RWPE2 (cell line): ENCODE results near the gene GPC5.

Experiments
- ATAC-seq: fragments of 200-7000 bp; cut with Tn5 transposase; 3 replicates; pipeline ENCODE4 v1.9.1; 2021; ENCODE audit warnings: low read depth
- DNase-seq: peaks from one replicate; pipeline ENCODE4 v3.0.0-alpha.2; 2020; ENCODE audit warnings: low spot score
- H3K27ac ChIP-seq: fragments of 450-650 bp; 2 replicates; pipeline ENCODE4 v1.5.1; 2017; ENCODE audit warnings: mild to moderate bottlenecking; ENCODE audit not compliant: poor library complexity, severe bottlenecking
- H3K27me3 ChIP-seq: fragments of 250-450 bp; sonication (Bioruptor Pico); 2 replicates; pipeline ENCODE4 v1.5.1; 2021; ENCODE audit warnings: mild to moderate bottlenecking, moderate library complexity; ENCODE audit not compliant: insufficient read depth, poor library complexity, severe bottlenecking
- H3K36me3 ChIP-seq: fragments of 250-450 bp; sonication (Bioruptor Pico); 2 replicates; pipeline ENCODE4 v1.5.1; 2020; ENCODE audit warnings: low read depth, mild to moderate bottlenecking, moderate library complexity
- H3K4me1 ChIP-seq: fragments of 250-450 bp; sonication (Bioruptor Pico); 2 replicates; pipeline ENCODE4 v1.5.1; 2021; ENCODE audit warnings: mild to moderate bottlenecking, moderate library complexity; ENCODE audit not compliant: insufficient read depth, poor library complexity, severe bottlenecking
- H3K4me3 ChIP-seq: fragments of 250-450 bp; sonication (Bioruptor Pico); 2 replicates; pipeline ENCODE4 v1.5.1; 2021; ENCODE audit warnings: mild to moderate bottlenecking, moderate library complexity; ENCODE audit not compliant: severe bottlenecking
- H3K9me3 ChIP-seq: fragments of 250-450 bp; sonication (Bioruptor Pico); 2 replicates; pipeline ENCODE4 v1.5.1; 2021; ENCODE audit warnings: mild to moderate bottlenecking, moderate library complexity; ENCODE audit not compliant: severe bottlenecking
- TF ChIP-seq, protein P1 (sequence below): fragments of 450-650 bp; IDR thresholded peaks from one replicate; pipeline ENCODE4 v1.5.1; 2017; ENCODE audit warnings: mild to moderate bottlenecking, moderate library complexity; ENCODE audit not compliant: poor library complexity, severe bottlenecking

GPC5 gene

DNA sequence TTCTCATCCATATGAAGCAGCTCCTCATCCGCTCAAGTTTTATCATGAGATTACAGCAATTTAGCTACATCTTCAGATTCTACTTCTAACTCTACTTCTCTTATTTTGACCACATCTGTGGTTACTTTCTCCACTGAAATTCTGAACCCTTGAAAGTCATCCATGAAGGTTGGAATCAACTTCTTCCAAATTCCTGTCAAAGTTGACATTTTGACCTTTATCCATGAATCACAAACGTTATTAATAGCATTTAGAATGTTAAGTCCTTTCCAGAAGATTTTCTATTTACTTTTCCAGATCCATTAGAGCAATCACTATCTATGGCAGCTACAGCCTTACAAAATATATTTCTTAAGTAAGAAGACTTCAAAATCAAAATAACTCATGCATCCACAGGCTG is 1406.5 kb downstream of the GPC5 start:
- DNase-seq (no peak), ATAC-seq (no peak)
- Histone ChIP-seq H3K9me3 (no peaks in the 10 kb centered on the region), H3K36me3 (no peaks in the 10 kb centered on the region), H3K27me3 (no peaks in the 10 kb centered on the region), H3K4me3 (no peak overlapping the region), H3K27ac (no peak overlapping the region), H3K4me1 (no peaks in the 10 kb centered on the region)
- TF ChIP-seq, protein P1, sequence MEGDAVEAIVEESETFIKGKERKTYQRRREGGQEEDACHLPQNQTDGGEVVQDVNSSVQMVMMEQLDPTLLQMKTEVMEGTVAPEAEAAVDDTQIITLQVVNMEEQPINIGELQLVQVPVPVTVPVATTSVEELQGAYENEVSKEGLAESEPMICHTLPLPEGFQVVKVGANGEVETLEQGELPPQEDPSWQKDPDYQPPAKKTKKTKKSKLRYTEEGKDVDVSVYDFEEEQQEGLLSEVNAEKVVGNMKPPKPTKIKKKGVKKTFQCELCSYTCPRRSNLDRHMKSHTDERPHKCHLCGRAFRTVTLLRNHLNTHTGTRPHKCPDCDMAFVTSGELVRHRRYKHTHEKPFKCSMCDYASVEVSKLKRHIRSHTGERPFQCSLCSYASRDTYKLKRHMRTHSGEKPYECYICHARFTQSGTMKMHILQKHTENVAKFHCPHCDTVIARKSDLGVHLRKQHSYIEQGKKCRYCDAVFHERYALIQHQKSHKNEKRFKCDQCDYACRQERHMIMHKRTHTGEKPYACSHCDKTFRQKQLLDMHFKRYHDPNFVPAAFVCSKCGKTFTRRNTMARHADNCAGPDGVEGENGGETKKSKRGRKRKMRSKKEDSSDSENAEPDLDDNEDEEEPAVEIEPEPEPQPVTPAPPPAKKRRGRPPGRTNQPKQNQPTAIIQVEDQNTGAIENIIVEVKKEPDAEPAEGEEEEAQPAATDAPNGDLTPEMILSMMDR = no peak

DNA sequence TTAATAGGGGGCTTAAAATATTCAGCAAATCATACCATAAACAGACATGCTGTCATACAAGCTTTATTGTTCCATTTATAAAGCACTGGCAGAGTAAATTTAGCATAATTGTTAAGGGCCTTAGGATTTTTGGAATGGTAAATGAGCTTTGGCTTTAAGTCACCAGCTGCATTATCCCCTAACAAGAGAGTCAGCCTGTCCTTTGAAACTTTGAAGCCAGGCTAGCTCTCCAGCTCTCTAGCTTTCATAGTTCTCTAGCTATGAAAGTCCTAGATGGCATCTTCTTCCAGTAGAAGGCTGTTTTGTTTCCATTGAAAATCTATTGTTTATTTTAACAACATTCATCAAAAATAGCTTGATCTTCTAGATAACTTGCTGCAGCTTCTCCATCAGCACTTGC is 1407.3 kb downstream of the GPC5 start:
- DNase-seq (no peak), ATAC-seq (no peak)
- TF ChIP-seq, protein P1 = no peak
- Histone ChIP-seq H3K9me3 (no peaks in the 10 kb centered on the region), H3K27me3 (no peaks in the 10 kb centered on the region), H3K4me1 (no peaks in the 10 kb centered on the region), H3K36me3 (no peaks in the 10 kb centered on the region), H3K27ac (no peak overlapping the region), H3K4me3 (no peak overlapping the region)

DNA sequence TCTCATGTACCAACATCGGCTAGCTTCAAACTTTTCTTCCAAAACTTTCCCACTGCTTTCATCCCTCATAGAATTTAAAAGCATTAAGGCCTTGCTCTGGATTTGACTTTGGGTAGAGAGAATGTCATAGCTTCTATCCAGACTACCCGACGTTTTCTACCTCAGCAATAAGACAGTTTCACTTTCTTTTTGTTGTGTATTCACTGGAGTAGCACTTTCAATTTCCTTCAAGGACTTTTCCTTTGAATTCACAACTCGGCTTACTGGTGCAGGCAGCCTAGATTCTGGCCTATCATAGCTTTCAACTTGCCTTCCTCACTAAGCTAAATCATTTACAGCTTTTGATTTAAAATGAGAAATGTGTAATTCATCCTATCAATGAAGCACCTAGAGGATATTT is 1407.8 kb downstream of the GPC5 start:
- Histone ChIP-seq H3K27ac (no peak overlapping the region), H3K27me3 (no peaks in the 10 kb centered on the region), H3K4me3 (no peak overlapping the region), H3K9me3 (no peaks in the 10 kb centered on the region), H3K36me3 (no peaks in the 10 kb centered on the region), H3K4me1 (no peaks in the 10 kb centered on the region)
- TF ChIP-seq, protein P1 = no peak
- DNase-seq (no peak), ATAC-seq (no peak)

DNA sequence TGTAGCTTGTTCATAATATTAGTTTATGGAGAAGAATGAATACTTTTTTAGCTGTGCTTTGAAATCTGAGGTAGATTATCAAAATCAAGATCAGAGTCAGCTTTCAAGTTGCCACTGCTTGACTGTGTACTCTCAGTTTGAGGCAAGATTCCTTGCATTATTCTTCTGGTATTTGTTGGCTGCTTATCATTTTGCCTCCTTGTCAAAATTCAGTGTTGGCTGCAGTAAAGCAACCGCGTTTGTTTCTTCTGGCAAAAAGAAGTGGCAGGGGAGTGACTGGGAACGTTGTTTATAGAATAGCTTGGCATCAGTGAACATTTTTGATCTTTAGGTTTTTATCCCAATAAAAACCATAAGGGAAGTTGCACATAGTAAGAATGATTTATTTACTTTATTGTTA is 1408.9 kb downstream of the GPC5 start:
- Histone ChIP-seq H3K4me3 (no peak overlapping the region), H3K27me3 (no peaks in the 10 kb centered on the region), H3K9me3 (no peaks in the 10 kb centered on the region), H3K27ac (no peak overlapping the region), H3K4me1 (no peaks in the 10 kb centered on the region), H3K36me3 (no peaks in the 10 kb centered on the region)
- TF ChIP-seq, protein P1 = no peak
- no peak for ATAC-seq
- DNase-seq = no peak

DNA sequence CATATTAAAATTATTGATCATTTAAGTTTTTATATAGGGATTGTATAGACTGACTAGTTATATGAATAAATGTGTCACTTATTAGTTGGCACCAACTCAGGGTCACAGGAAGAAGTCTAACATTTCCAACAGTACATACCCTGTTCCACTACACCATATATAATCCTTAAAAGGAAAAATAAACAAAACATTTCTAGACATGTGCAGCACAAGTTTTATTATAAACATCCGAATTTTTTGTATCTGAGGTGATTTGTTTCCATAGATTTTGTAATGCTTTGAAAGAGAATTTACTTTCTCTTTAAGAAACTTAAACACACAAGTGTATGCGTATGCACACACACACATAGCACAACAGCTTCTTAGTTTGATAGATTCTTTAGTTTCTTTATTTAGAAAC is 1409.5 kb downstream of the GPC5 start:
- no peaks in the 10 kb centered on the region for H3K9me3 ChIP-seq
- TF ChIP-seq, protein P1 = no peak
- ATAC-seq (no peak), DNase-seq (no peak)
- no peaks in the 10 kb centered on the region for H3K27me3 ChIP-seq
- H3K27ac ChIP-seq = no peak overlapping the region
- no peaks in the 10 kb centered on the region for H3K36me3 ChIP-seq
- no peaks in the 10 kb centered on the region for H3K4me1 ChIP-seq
- no peak overlapping the region for H3K4me3 ChIP-seq
